Nephron progenitor cell (in vitro differentiated cells): ENCODE measurements around the gene PRC1.

Experiments used
- DNase-seq: peaks from one replicate; pipeline ENCODE4 v3.0.0; 2021
- H3K27ac Mint-ChIP-seq: 2 replicates; pipeline ENCODE4 v1.8.0; 2021; ENCODE audit warnings: mild to moderate bottlenecking, moderate library complexity, mixed read lengths
- H3K27me3 Mint-ChIP-seq: 2 replicates; pipeline ENCODE4 v1.8.0; 2021; ENCODE audit warnings: mild to moderate bottlenecking, low read depth, mixed read lengths; ENCODE audit not compliant: poor library complexity
- H3K36me3 Mint-ChIP-seq: 2 replicates; pipeline ENCODE4 v1.8.0; 2021; ENCODE audit warnings: low read depth, mixed read lengths
- H3K4me1 Mint-ChIP-seq: 2 replicates; pipeline ENCODE4 v1.8.0; 2021; ENCODE audit warnings: mixed read lengths
- H3K4me3 Mint-ChIP-seq: 2 replicates; pipeline ENCODE4 v1.8.0; 2021; ENCODE audit warnings: mild to moderate bottlenecking, moderate library complexity, mixed read lengths
- H3K9me3 Mint-ChIP-seq: 2 replicates; pipeline ENCODE4 v1.8.0; 2021; ENCODE audit warnings: mild to moderate bottlenecking, moderate library complexity, mixed read lengths
- CTCF ChIP-seq: fragments of 200-600 bp; sonication (generic); IDR thresholded peaks from 2 replicates; pipeline ENCODE4 v1.5.0; 2021; ENCODE audit warnings: antibody characterized with exemption

PRC1 gene

GRCh38 chr15:90934949-90935751, 59.2 kb downstream of the PRC1 start, which contains the start of gene UNC45A:
Gene UNC45A, plus strand, starts transcription at chr15:90935285. Its CDS starts 40 bp downstream, at chr15:90935325.
- Mint-ChIP-seq H3K27me3 (peaks cover 15% of the 10 kb centered on the region), H3K27ac (no peak within 1 kb of the TSS), H3K9me3 (no peaks in the 10 kb centered on the region), H3K4me1 (peaks cover 48% of the 10 kb centered on the region), H3K4me3 (peak within 1 kb of the TSS; percentile 82), H3K36me3 (peaks cover 25% of the 10 kb centered on the region)
- no peak for TF ChIP-seq CTCF
- peak; percentile 97 for DNase-seq

- H3K4me3 Mint-ChIP-seq, result peak overlapping the region; percentile 82
- H3K36me3 Mint-ChIP-seq, result peaks cover 17% of the 10 kb centered on the region
- H3K27ac Mint-ChIP-seq, result no peak overlapping the region
- no peaks in the 10 kb centered on the region for H3K9me3 Mint-ChIP-seq
- peak; percentile 83 for DNase-seq
- peaks cover 15% of the 10 kb centered on the region for H3K27me3 Mint-ChIP-seq
- peaks cover 42% of the 10 kb centered on the region for H3K4me1 Mint-ChIP-seq
- peak; percentile 75 for TF ChIP-seq CTCF
Observed at GRCh38 chr15:90934256-90934948, 59.9 kb downstream of the PRC1 start.

GRCh38 chr15:90933301-90933700, 61.0 kb downstream of the PRC1 start:
- H3K27me3 Mint-ChIP-seq, result peaks cover 15% of the 10 kb centered on the region
- H3K9me3 Mint-ChIP-seq, result no peaks in the 10 kb centered on the region
- no peak for DNase-seq
- peak overlapping the region; percentile 58 for H3K4me3 Mint-ChIP-seq
- TF ChIP-seq CTCF, result no peak
- H3K4me1 Mint-ChIP-seq, result peaks cover 42% of the 10 kb centered on the region
- no peak overlapping the region for H3K27ac Mint-ChIP-seq
- H3K36me3 Mint-ChIP-seq, result peaks cover 12% of the 10 kb centered on the region

GRCh38 chr15:90932660-90932991, 61.7 kb downstream of the PRC1 start:
- peaks cover 9% of the 10 kb centered on the region for H3K36me3 Mint-ChIP-seq
- H3K27ac Mint-ChIP-seq, result no peak overlapping the region
- no peaks in the 10 kb centered on the region for H3K9me3 Mint-ChIP-seq
- TF ChIP-seq CTCF, result peak; percentile 5
- DNase-seq, result no peak
- peaks cover 15% of the 10 kb centered on the region for H3K27me3 Mint-ChIP-seq
- H3K4me1 Mint-ChIP-seq, result peaks cover 42% of the 10 kb centered on the region
- peak overlapping the region; percentile 95 for H3K4me3 Mint-ChIP-seq

- H3K27me3 Mint-ChIP-seq, result peaks cover 15% of the 10 kb centered on the region
- peak; percentile 92 for TF ChIP-seq CTCF
- H3K36me3 Mint-ChIP-seq, result peaks cover 9% of the 10 kb centered on the region
- peak within 1 kb of the TSS; percentile 95 for H3K4me3 Mint-ChIP-seq
- no peak within 1 kb of the TSS for H3K27ac Mint-ChIP-seq
- peak; percentile 97 for DNase-seq
- H3K9me3 Mint-ChIP-seq, result no peaks in the 10 kb centered on the region
- peaks cover 42% of the 10 kb centered on the region for H3K4me1 Mint-ChIP-seq
Observed at GRCh38 chr15:90931828-90932659, 62.3 kb downstream of the PRC1 start, which contains the start of gene HDDC3. Gene HDDC3, minus strand, starts transcription at chr15:90932549. Its CDS starts 9 bp downstream, at chr15:90932540.
